ENCODE data around the gene ANP32A.
"Not testable (repeated sequence)": the region's sequence is repeated elsewhere in the genome, so short reads cannot be mapped to it uniquely, and the experiment has no call there.

The ANP32A gene

GRCh38 chr15:68763063-68763462, 57.6 kb downstream of the ANP32A start:
- H3K27ac ChIP-seq (ENCODE audit: poor library complexity, severe bottlenecking) = no peak overlapping the region
- H3K4me1 ChIP-seq (ENCODE audit: insufficient read depth, poor library complexity, severe bottlenecking) = peaks cover 5% of the 10 kb centered on the region
- no peak for TF ChIP-seq CTCF (IDR thresholded peaks at IDR 0.05; ENCODE audit: poor library complexity, severe bottlenecking)
- ATAC-seq (ENCODE audit: low read depth) (no peak), DNase-seq (ENCODE audit: low spot score) (no peak)
- no peaks in the 10 kb centered on the region for H3K9me3 ChIP-seq (ENCODE audit: severe bottlenecking)
- H3K36me3 ChIP-seq (ENCODE audit: low read depth) = no peaks in the 10 kb centered on the region
- no peaks in the 10 kb centered on the region for H3K27me3 ChIP-seq (ENCODE audit: insufficient read depth, poor library complexity, severe bottlenecking)
- no peak overlapping the region for H3K4me3 ChIP-seq (ENCODE audit: severe bottlenecking)

- H3K4me3 ChIP-seq (ENCODE audit: severe bottlenecking); H3K4me1 ChIP-seq (ENCODE audit: insufficient read depth, poor library complexity, severe bottlenecking); H3K27ac ChIP-seq (ENCODE audit: poor library complexity, severe bottlenecking); H3K27me3 ChIP-seq (ENCODE audit: insufficient read depth, poor library complexity, severe bottlenecking); DNase-seq (ENCODE audit: low spot score); H3K36me3 ChIP-seq (ENCODE audit: low read depth); H3K9me3 ChIP-seq (ENCODE audit: severe bottlenecking); ATAC-seq (ENCODE audit: low read depth): not testable (repeated sequence)
These were observed 60.6 kb downstream of the ANP32A start for GRCh38 chr15:68759982-68760579.

- Histone ChIP-seq H3K27me3 (ENCODE audit: insufficient read depth, poor library complexity, severe bottlenecking) (no peaks in the 10 kb centered on the region), H3K27ac (ENCODE audit: poor library complexity, severe bottlenecking) (no peak overlapping the region), H3K9me3 (ENCODE audit: severe bottlenecking) (no peaks in the 10 kb centered on the region), H3K4me1 (ENCODE audit: insufficient read depth, poor library complexity, severe bottlenecking) (no peaks in the 10 kb centered on the region), H3K36me3 (ENCODE audit: low read depth) (no peaks in the 10 kb centered on the region), H3K4me3 (ENCODE audit: severe bottlenecking) (no peak overlapping the region)
- DNase-seq (ENCODE audit: low spot score) = no peak
- no peak for ATAC-seq (ENCODE audit: low read depth)
- no peak for TF ChIP-seq CTCF (IDR thresholded peaks at IDR 0.05; ENCODE audit: poor library complexity, severe bottlenecking)
These were observed 65.0 kb downstream of the ANP32A start for GRCh38 chr15:68755731-68756130.

- no peaks in the 10 kb centered on the region for H3K36me3 ChIP-seq (ENCODE audit: low read depth)
- H3K4me3 ChIP-seq (ENCODE audit: severe bottlenecking) = no peak overlapping the region
- no peak for TF ChIP-seq CTCF (IDR thresholded peaks at IDR 0.05; ENCODE audit: poor library complexity, severe bottlenecking)
- H3K4me1 ChIP-seq (ENCODE audit: insufficient read depth, poor library complexity, severe bottlenecking) = no peaks in the 10 kb centered on the region
- H3K27ac ChIP-seq (ENCODE audit: poor library complexity, severe bottlenecking) = no peak overlapping the region
- ATAC-seq (ENCODE audit: low read depth) (no peak), DNase-seq (ENCODE audit: low spot score) (no peak)
- H3K9me3 ChIP-seq (ENCODE audit: severe bottlenecking) = no peaks in the 10 kb centered on the region
- H3K27me3 ChIP-seq (ENCODE audit: insufficient read depth, poor library complexity, severe bottlenecking) = no peaks in the 10 kb centered on the region
These were observed 69.1 kb downstream of the ANP32A start for GRCh38 chr15:68751622-68752021.

GRCh38 chr15:68749793-68750192, 70.9 kb downstream of the ANP32A start:
- DNase-seq (ENCODE audit: low spot score) (no peak), ATAC-seq (ENCODE audit: low read depth) (no peak)
- Histone ChIP-seq H3K9me3 (ENCODE audit: severe bottlenecking) (no peaks in the 10 kb centered on the region), H3K4me1 (ENCODE audit: insufficient read depth, poor library complexity, severe bottlenecking) (no peaks in the 10 kb centered on the region), H3K4me3 (ENCODE audit: severe bottlenecking) (no peak overlapping the region), H3K36me3 (ENCODE audit: low read depth) (no peaks in the 10 kb centered on the region), H3K27me3 (ENCODE audit: insufficient read depth, poor library complexity, severe bottlenecking) (no peaks in the 10 kb centered on the region), H3K27ac (ENCODE audit: poor library complexity, severe bottlenecking) (no peak overlapping the region)
- no peak for TF ChIP-seq CTCF (IDR thresholded peaks at IDR 0.05; ENCODE audit: poor library complexity, severe bottlenecking)

Data from RWPE2 (cell line).